ENCODE results near the gene MME. TPM values are rescaled to one million over a fixed set of nuclear protein-coding genes. Genes with fewer than 3 reads are reported as not detected.
"Not testable (repeated sequence)": the region's sequence is repeated elsewhere in the genome, so short reads cannot be mapped to it uniquely, and the experiment has no call there.

The MME gene
- total RNA-seq, 1 donor from 2014 or later = not detected

DNA sequence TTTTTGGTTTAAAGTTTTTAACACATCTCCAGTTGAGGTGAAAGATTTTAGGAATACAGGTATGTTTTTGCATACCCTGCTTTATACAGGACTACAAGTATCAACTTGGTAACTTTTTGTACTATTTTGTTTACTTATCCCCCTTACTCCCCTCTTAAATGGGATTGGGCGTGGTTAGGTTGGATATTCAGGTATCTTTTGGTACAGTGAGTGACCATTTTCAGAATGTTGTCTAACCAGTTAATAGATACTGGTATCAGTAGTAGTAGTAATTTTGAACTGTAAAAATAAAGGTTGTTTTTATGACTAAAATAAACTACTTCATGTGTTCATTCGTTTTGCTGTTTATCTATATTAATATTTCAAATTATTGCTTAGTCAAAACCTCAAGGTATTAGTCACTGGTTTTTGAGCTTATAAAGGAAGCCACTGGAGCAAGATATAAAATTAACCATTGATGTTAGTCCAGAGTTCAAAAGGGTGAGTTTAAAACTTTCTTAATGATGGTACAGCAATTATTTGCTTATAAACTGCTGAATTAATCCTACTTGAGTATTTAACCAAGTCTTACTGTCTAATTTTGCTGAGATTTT is 3.3 kb downstream of the MME start:
- intact Hi-C loops (cut with micrococcal nuclease) = no loop called here

GRCh38 chr3:155084567-155084966 is 4.4 kb downstream of the MME start:
- intact Hi-C loops (cut with micrococcal nuclease) = no loop called here

DNA sequence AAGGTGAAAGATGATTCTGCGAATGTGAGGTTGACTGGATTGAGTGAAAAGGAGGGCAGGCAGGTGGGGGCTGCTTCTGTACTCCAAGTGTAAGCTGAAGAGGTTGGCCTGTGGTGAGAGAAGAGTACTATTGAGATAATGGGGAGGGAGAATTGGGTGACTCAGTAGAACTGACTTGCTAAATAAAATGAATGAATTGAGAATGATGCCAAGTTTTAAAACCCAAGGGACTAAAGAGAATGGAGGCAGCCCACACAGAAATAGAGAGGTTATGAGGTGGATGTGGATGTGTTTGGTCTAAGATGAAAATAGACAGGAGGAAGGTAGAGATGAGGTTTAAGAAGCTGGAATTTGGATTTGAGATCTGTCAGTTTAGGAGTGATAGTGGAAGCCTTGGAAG is 5.9 kb downstream of the MME start:
- intact Hi-C loops (cut with micrococcal nuclease) = no loop called here

DNA sequence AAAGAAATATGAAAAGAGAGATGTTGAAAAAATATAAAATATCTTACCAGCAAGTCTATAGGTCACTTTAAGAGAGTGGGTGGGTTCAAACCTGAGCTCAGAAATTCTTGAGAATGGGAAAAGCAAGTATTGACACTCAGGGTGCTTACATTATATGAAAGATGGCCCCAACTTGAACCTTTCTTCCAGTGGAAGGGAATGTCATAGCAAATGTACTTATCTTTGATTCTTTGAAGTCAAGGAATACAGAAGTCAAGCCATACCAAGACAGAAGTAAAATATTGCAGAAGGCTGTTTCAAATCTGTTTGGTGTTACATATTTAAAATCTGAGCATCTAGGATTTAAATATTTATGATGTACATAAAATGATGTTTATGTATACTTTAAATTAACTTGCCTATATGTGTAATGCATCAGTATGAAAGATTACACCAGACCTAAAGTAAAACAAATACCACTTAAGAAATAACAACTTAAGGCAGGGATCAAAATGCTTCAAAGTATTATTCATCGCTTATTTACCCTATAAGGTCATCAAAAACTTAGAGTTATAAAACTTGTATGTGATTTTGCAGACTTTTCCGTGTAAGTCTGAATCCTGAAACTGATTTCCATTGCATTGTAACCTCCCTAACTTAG is 8.7 kb downstream of the MME start:
- intact Hi-C loops (cut with micrococcal nuclease) = no loop called here

- intact Hi-C loops (cut with micrococcal nuclease) = no loop called here
These were observed 9.4 kb downstream of the MME start for GRCh38 chr3:155089495-155089894.

DNA sequence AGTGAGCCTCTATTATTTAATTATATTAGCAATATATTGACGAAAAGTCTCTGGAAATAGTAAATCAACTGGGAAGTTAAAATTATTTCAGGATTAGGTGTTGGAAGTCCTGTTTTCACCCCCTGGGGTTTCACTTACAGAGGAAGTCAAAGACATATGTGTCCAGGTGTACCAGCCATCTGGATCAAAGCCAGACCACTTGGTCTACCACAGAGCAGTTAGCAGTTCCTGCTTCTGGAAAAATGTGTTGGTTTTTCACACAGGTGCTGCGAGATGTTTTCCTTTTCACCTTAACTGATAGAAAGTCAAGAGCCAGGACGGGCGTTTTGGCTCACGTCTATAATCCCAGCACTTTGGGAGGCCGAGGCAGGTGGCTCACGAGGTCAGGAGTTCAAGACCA is 13.1 kb downstream of the MME start:
- intact Hi-C loops (cut with micrococcal nuclease) = no loop called here

GRCh38 chr3:155096303-155097008 is 16.3 kb downstream of the MME start:
- intact Hi-C loops (cut with micrococcal nuclease) = no loop called here

GRCh38 chr3:155097009-155097349 is 16.9 kb downstream of the MME start:
- intact Hi-C loops (cut with micrococcal nuclease) = no loop called here

DNA sequence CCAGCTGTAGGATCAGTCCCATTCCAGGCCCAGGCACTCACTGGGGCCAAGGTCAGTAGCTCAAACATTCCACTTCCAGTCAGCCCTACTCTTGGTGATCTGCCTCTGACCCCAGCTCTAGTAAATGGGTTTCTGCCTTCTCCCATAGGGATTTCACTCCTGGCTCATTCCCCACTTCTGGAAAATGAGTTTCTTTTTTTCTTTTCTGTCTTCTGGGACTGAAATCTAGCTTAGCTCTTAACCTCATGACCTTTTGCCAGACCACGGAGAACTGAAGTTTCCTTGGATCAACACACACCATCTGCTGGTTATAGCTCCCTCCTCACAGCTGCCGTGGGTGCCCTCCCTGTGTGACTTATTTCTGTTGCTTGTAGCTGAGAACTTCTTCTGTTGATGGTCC is 21.3 kb downstream of the MME start:
- intact Hi-C loops (cut with micrococcal nuclease) = no loop called here

DNA sequence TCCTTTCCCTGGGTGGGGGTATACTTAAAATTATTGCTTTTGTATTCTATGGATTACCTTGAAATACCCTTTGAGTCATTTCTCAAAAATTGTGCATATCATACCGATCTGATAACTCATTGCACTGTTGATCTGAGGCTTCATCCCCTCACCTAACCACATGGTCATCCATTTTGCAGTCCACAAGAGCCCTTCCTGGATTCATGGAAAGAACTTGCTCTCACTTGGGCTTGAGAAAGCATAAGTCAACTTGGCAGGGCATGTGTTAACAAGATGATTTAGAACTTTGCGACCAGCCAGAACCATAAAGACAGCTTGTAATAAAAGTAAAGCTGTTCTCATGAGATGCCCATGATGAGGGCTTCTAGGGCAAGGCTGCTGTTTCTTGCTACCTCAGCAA is 22.2 kb downstream of the MME start:
- intact Hi-C loops (cut with micrococcal nuclease) = no loop called here

- intact Hi-C loops (cut with micrococcal nuclease) = no loop called here
These were observed 23.6 kb downstream of the MME start for GRCh38 chr3:155103686-155104085.

- intact Hi-C loops (cut with micrococcal nuclease) = no loop called here
These were observed 26.0 kb downstream of the MME start for GRCh38 chr3:155106119-155106518.

GRCh38 chr3:155110022-155110421 is 29.9 kb downstream of the MME start:
- intact Hi-C loops (cut with micrococcal nuclease) = no loop called here

DNA sequence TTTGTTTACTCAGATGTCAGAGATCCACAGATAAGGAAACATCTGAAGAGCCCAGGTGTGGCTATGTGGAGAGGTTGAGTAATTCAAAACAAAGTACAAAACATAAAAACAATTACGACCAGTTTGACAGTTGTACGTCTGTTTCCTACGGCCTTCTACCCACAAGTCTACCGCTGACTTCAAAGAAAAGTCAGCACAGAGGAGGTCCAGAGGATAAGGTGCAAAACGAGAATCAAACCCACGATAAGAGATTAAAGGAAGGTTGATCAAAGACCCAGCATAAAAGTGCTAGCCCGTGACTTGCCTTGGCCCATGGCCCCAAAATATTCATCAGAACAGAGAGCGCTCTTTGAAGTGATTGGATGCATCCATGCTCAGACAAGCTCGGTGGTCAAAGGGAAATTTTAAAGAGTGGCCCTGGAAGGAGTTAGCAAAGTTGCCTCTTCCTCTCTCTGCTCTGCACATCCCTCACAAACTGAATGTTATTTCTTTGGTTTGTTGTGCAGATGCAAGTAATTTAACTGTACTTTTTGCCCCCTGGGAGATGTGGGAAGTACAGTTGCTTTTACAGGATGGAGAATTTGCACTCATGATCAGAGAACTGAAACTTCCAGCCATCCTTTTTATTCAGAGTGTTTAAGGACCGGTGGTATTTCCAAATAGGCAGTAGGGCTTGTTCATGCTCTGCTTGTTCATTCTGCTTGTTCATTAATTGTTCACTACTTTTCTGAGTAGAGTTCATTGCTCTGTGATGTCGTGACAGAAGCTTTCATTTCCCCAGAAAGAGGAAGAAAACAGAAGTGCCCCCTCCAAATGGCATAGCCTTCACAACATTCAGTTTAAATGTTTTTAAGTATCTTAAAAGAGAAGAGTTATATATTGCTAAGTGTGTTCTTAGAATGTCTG is 31.1 kb downstream of the MME start:
- intact Hi-C loops (cut with micrococcal nuclease) = no loop called here

DNA sequence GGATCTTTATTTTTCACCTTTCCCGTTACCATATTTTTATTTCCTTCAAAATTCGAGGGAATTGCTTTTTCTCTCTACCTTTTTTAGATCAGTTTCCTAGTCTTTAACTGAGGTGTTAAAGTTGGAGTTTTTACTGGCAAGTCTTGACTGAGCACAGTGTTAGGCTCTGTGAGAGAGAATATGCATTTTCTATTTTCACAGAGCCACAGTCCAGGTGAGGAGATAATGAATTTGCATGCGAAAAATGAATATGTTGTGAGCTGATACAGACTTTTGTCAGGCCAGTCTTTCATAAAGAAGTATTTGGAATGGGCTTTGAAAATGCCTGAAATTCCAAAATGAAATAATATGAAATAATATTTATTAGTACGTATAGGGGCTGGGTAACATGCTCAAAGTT is 31.9 kb downstream of the MME start:
- intact Hi-C loops (cut with micrococcal nuclease) = no loop called here

DNA sequence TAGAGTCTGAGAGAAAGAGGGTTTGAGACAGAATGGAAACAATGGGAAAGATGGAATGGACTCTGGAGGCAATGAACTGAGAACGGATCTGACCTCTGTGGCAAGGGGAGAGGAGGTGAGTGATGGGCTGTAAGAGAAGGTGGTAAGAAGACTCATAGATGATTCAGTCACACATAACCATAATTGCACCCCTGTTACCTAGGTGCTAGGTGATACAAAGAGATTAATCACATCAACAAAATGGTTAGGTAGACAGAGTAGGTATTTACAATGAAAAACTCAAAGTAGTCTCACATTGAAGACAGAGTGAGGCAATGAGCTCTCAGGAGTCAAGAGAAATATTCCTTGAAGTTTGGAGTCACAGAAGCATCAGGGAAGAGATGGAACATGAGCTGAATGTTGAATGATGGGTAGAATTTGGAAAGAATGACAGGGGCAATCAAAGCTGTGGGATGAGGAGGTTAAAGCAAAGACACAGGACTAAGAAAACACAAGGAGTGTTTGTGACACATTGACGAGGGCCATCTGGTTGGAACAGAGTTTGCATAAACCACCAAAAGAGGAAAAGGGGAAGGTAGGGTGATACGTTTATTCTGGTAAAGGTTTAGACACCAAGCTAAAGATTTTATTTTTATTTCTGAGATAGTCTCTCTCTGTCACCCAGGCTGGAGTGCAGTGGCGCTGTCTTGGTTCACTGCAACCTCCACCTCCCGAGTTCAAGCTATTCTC is 32.7 kb downstream of the MME start:
- intact Hi-C loops (cut with micrococcal nuclease) = no loop called here

- intact Hi-C loops (cut with micrococcal nuclease) = not testable (repeated sequence)
These were observed 44.6 kb downstream of the MME start for GRCh38 chr3:155124745-155125144.

DNA sequence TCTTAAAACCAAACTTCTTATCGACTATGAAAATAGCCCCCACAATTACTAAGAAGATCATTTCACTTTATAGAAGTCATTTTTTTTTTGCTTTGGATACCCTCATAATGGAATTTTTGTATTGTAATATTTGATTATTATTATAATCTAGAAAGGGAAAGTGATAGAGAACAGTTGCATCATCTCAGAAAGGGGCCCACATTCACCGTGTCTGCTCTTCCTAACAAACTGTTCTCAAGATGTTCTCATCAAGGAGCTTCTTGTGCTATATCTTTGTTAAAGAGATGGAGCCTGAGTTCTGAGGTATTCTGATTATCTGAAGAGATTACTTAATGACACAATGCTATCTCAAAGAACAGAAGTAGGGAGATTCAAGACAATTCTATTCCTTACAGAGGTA is 49.3 kb downstream of the MME start:
- intact Hi-C loops (cut with micrococcal nuclease) = no loop called here

DNA sequence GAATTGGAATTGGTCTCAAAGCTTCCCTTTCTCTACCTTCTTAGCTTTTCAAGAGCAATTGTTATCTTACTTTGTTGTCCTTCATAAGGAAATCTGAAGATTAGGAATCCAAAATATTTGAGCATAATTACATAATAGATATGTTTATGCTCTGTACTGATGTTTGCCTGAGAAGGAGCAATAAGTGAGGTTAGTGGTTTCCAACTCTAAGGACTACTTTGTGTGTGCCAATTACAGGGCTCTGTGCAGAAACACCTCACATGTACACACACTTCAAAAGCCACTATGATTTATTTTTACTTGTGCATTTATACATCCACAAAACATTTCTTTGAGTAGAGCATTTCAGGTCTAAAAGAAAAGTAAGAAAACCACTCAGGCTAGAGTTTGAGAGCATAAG is 49.9 kb downstream of the MME start:
- intact Hi-C loops (cut with micrococcal nuclease) = no loop called here

DNA sequence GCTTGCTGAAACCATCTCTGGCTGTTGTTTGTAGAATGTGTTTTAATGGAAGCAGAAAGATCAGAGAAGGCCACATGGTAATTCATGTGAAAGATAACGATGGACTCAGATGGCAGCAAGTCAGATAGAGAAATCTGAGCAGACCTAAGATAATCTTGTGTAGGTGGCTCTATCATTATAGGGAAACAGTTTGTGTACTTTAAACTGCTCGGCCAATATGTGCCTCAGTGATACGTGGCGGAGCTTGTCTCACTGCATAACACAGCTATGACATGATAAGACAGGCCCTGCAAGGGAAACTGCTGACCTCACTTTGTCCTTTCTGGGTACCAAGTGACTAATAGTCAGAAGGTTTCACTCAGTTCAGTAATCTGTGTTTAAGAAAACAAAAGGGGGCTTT is 51.0 kb downstream of the MME start:
- intact Hi-C loops (cut with micrococcal nuclease) = no loop called here

GRCh38 chr3:155134311-155134710 is 54.2 kb downstream of the MME start:
- intact Hi-C loops (cut with micrococcal nuclease) = not testable (repeated sequence)
